GM18907 (cell line): ENCODE results near the gene NBDY.

Experiments
- ATAC-seq: cut with Tn5 transposase; IDR thresholded peaks from one replicate; pipeline ENCODE4 v1.9.1; 2021; ENCODE audit warnings: mild to moderate bottlenecking, moderate library complexity; ENCODE audit not compliant: unreplicated experiment

Gene NBDY

DNA sequence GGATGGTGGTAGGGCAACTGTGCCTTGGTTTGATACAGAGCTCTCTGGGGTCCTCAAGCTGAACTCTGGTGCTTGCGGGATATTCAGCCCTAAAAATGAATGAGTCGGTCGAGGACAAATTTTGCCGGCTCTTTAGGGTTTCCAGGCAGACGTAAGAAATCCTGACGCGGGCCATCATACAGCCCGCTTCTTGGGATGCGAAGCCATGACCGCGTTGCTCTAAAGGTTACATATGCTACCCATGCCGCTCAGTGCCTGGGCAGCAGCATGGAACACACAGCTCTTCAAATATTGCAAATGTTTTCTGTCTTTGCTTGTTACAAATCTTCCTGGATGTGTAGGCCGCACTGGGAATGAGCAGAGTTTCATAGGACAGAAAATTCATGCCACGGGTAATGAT, 55.6 kb downstream of the NBDY start:
- no peak for ATAC-seq

DNA sequence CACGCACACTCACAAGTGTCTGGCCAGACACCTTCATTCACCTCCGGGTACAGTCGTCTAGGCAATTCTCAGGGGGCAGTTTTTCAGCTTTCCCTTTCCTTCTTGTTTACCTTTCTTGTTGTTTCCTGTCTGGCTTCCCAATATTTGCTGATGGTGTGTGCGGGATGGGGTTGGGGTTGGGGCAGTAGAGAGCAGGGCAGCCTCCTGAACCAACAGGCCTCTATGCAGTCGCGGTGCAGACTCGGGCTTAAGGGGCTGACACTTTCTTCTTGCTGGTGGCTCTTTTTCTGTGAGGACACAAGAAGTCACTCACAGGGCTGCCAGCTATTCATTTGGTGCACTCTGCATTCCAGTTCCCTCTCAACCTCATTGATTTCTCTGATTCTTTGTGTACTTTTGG, 56.4 kb downstream of the NBDY start:
- ATAC-seq, result no peak

DNA sequence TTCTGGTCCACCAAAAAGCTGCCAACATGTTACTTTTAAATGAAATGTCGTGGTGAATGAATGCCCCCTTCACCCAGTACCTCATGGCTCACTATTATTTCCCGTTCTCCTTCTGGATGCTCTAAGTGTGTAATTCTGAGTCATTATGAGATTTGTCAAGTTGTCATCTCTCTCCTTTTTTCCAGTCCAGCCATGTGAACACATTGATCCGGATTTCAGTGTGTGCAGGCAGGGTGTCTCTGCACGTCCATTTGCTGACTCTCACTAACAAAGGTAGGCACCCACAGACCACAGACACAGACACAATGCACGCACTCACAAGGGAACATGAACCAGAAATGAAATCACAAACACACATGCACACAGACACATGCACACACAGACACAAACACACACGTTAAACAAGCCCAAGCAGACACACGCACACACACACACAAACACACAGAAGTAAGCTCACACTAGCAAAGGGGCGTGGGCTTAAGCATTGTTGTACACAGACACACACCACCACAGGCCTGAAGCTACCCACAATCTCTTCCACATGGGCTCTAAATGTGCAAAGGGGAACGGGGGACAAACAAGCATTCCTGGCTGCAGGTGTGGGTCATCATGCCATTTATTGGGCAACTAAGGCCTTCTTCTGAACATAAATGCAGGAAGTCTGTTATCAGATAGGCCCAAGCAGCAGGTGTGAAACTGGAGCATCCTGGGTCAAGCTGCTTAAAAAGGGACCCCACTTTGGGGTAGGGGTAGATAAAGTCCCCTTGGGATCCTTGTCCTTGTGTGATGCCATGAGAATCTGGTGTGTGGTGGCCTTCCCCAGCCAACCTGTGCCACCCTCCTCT, 58.1 kb downstream of the NBDY start:
- ATAC-seq, result no peak

DNA sequence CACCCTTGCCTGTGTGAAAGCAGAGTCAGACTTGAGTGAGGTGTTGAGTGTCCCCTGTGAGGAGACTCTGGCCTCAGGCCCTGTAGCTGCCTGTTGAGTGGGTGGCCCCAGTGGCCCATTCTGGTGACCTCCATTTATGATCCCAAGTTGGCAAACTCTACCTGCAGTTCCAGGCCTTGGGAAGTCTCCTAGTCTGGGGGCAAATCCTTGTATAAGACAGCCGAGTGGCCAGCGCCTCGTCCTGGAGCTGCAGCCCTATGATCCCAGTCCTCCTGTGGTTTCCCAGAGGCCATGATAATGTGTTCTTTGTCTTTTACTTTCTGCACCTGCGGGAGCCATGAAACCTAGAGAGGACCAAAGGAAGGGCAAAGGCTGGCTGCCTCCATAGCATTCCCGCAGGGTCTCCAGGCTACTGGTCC, 58.7 kb downstream of the NBDY start:
- ATAC-seq, result no peak

DNA sequence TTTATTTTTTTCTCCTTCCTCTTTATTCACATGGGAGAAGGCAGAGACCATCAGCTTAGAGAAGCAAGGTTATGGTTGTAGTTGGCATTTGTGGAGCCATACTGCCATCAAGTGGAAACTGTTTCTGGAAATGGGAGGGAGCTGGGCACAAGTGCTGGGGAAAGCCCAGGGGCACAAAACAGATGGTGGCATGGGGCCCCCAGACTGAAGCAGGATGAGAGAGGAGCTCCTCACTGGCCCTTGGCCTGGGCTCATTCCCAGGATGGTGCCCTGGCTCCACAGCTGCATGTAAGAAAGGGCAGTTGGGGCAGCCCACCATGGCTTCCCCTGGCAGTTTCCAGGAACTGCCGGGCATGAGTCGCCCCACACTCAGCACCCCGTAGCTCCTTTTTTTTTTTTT, 59.2 kb downstream of the NBDY start:
- ATAC-seq, result peak; percentile 35

DNA sequence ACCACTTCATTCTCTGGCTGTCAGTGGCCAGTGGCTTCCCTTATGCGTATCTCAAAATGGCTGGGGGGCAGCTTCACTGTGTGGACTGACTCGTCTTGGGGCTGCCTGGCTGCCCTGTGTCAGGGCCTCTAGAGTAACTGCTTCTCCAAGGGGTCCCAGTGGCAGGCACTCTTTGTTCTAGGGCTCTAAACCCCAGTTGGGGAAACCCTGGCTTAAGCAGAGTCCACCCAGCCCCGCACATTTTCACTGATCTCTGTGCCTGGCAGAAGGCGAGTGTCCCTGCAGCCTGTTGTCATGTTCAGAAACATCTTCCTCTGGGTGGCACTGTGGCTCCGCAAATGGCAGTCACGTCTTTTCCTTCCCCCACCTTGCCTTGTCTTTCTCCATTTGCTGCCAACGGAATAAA, 59.7 kb downstream of the NBDY start:
- ATAC-seq, result peak; percentile 67

DNA sequence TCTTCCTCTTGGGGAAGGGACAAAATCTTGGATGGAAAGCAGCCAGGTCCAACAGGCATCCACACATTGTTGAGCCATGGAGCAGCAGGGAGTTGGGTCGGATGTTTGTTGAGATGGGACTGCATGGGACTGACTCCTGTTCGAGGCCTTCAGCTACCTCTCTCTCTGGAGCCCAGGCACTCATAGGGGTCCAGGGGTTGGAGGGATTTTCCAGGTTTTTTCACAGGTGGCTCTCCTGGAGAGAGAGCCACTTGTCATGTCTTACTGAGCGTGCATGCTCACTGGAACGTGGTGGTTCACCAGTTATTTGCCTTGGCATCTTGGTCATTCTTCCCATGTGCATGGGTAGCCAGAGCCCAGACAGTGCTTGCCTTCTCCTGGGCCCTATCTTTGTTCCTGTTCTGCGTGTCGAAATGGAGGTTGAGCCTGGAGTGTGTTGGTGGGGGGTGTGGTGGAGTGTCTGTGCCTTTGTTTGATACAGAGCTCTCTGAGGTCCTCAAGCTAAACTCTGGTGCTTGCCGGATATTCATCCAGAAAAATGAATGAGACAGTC, 60.6 kb downstream of the NBDY start:
- no peak for ATAC-seq

DNA sequence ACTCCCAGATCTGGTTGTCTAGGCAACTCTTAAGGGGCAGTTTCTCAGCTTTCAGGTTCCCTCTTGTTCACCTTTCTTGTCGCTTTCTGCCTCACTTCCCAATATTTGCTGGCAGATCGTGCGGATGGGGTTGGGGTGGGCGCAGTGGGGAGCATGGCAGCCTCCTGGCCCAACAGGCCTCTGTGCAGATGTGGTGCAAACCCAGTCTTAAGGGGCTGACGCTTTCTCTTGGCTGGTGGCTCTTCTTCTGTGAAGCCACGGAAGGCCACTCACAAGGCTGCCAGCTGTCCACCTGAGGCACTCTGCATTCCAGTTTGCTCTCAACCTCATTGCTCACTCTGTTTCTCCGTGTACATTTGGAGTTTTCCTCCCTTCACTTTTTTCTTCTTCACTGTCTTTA, 61.7 kb downstream of the NBDY start:
- no peak for ATAC-seq

DNA sequence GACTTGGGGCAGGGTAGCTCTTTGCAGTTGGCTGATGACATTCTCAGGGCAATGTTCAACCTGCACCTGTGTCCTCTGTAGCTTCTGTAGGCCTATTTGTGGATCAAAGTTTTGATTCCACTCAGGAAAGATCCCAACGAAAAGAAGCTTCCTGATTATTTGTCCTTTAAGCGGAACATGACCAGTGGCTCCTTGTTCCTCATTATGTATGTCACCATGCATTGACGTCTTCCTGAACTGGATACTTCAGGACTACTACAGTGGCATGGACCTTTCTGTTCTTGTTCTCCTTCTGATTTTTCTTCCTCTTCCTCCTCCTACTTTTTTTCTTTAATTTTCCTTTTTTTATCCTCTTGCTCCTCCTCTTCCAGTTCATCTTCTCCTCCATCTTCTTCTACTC, 62.4 kb downstream of the NBDY start:
- no peak for ATAC-seq

DNA sequence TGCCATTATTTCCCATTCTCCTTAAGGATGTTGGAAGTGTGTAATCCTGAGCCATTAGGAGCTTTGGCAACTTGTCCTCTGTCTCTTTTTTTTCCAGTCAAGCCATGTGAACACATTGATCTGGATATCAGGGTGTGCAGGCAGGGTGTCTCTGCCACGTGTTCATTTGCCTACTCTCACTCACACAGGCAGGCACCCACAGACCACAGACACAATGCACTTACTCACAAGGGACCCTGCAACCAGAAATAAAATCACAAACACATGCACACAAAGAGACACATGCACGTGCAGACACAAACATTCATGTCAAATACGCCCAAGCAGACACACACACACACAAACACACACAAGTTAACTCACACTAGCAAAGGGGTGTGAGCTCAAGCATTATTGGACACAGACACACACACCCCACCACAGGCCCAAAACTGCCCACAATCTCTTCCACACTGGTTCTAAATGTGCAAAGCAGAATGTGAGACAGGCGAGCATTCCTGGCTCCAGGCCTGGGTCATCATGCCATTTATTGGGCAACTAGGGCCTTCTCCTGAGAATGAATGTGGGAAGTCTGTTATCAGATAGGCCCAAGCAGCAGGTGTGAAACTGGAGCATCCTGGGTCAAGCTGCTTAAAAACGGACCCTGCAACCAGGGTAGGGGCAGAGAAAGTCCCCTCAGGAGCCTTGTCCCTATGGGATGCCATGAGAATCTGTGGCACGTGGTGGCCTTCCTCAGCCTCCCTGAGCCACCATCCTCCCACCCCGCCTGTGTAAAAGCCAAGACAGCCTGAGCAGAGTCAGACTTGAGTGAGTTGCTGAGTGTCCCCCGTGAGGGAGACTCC, 63.4 kb downstream of the NBDY start:
- no peak for ATAC-seq

DNA sequence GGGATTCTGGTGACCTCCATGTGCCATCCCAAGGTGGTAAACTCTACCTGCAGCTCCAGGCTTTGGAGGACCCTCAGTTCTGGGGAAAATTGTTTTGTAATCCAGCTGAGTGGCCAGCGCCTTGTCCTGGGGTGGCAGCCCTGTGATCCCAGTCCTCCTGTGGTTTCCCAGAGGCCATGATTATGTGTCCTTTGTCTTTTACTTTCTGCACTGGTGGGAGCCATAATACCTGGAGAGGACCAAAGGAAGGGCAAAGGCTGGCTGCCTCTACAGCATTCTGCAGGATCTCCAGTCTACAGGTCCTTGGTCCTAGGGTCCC, 64.0 kb downstream of the NBDY start:
- ATAC-seq, result no peak

DNA sequence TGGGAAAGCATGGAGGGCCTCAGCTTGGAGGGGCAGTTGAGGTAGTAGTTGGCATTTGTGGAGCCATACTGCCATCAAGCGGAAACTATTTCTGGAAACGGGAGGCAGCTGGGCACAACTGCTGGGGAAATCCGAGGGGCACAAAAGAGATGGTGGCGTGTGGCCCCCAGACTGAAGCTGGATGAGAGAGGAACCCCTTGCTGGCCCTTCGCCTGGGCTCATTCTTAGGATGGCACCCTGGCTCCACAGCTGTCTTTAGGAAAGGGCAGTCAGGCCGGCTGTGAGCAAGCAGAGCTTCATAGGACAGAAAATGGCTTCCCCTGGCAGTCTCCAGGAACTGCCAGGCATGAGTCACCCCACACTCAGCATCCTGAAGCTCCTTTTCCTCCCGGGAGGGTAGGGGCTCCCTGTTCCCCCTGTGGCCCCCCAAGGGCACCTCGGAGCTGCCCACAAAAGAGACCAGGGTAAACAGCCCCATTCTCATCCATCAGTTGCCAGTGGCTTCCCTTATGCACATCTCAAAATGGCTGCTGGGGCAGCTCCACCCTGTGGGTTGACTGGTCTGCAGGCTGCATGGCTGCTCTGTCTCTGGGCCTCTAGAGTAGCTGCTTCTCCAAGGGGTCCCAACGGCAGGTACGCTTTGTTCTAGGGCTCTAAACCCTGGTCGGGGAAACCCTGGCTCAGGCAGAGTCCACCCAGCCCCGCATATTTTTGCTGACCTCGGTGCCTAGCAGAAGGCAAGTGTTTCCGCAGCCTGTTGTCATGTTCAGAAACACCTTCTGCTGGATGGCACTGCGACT, 64.7 kb downstream of the NBDY start:
- no peak for ATAC-seq

DNA sequence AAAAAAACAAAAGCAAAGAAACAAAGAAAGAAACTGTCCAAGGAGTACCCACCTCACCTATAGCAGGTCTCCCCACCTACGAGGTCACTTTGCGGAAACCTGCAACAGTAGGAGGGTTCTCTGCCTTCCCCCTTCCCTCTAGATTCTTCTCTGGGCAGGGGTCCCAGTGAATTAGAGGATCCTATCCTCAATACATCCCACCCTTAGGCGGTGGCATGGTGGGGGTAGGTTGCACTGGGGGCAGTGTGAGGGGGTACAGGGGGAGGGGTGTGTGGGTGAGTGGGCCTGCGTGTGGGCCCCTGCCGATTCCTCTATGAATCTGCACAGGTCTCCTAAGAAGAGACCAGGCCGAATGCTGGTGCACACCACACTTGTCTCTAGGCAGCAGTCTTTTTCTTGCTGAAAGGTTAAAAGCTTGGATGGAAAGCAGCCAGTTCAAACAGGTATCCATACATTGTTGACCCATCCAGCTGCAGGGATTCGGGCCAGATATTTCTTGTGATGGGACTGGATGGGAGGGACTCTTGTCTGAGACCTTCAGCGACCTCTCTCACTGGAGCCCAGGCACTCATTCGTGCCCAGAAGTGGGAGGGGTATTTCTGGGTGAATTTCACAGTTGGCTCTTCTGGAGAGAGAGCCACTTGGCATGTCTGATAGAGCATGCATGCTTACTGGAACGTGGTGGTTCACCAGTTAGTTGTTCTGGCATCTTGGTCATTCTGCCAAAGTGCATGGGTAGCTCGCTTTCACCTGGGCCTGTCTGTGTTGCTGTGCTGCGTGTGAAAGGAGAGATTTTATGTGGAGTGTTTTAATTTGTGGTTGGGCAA, 65.6 kb downstream of the NBDY start:
- no peak for ATAC-seq

DNA sequence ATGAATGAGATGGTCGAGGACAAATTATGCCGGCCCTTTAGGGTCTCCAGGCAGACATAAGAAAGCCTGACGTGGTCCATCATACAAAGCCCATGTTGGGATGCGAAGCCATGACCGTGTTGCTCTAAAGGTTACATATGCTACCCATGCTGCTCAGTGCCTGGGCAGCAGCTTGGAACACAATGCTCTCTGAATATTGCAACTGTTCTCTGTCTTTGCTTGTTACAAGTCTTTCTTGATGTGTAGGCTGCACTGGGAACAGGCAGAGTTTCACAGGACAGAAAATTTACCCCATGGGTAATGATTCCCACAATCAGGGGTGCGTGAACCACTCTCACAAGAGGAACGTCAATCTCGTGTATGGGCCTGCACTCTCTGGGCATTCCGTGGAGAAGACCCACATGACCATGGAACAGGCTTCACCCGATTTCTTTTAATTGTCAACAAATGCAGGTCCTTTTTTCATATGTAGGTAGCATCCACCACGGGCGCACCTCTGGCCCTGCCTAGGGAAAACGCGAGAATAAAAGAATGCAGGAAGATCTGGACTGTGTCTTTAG, 66.3 kb downstream of the NBDY start:
- ATAC-seq, result no peak

DNA sequence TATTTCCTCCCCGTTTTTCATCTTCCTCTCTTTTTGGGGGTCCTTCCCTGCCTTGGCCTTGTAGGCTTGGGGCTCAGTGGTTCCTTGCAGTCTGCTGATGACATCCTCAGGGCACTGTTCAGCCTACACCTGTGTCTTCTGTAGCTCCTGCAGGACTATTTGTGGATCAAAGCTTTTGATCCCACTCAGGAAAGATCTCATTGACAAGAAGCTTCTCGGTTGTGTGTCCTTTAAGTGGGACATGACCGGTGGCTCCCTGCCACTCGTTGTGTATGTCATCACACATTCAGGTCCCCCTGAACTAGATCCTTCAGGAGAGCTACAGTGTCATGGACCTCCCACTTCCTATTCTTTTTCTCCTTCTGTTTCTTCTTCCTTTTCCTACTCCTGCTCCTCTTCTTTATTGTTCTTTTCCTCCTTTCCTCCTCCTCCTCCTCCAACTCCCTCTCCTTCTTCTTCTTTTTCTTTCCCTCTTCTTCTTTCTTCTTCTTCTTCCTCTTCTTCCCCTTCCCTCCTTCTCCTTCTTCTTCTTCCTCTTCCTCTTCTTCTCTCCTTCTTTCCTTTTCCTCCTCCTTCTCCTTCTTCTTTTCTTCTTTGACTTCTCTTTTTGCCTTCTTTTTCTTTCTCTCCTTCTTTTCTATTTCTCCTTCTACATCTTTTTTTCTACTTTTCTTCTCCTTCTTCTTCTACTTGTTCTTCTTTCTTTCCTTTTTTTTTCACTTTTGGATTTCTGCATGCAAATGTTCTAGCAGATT, 67.8 kb downstream of the NBDY start:
- ATAC-seq, result no peak

DNA sequence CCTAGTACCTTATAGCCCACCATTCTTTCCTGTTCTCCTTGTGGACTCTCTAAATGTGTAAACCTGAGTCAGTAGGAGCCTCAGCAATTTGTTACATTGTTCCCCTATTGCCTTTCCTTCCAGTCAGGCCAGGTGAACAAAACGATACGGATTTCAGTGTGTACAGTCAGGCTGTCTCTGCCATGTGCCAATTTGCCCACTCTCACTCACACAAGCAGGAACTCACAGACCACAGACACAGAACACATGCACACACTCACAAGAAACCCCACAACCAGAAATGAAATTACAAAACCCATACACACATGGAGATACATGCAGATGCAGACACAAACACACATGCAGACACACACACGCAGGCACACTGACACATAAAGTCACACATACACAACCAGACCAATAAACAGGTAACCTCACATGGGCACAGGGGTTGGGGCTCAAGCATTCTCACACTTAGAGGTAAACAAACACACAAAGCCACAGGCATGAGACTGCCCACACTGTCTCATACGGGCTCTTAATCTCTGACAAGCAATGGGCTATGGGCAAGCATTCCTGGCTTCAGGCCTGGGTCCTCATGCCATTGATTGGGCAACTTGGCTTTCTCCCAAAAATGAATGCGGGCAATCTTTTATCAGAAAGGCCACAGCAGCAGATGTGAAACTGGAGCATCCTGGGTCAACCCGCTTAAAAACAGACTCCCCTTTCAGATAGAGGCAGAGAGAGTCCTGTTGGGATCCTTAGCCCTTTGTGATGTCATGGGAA, 68.7 kb downstream of the NBDY start:
- no peak for ATAC-seq

DNA sequence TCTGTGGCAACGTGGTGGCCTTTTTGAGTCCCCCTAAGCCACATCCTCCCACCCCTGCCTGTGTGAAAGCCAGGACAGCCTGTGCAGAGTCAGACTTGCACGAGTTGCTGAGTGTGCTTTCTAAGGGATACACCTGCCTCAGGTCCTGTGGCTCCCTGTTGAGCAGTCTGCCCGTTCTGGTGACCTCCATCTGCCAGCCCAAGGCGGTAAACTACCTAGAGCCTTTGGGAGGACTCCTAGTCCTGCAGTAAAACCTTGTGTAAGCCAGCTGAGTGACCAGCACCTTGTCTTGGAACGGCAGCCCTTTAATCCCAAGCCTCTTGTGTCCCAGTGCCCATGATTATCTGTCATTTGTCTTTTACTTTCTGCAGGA, 69.3 kb downstream of the NBDY start:
- no peak for ATAC-seq

DNA sequence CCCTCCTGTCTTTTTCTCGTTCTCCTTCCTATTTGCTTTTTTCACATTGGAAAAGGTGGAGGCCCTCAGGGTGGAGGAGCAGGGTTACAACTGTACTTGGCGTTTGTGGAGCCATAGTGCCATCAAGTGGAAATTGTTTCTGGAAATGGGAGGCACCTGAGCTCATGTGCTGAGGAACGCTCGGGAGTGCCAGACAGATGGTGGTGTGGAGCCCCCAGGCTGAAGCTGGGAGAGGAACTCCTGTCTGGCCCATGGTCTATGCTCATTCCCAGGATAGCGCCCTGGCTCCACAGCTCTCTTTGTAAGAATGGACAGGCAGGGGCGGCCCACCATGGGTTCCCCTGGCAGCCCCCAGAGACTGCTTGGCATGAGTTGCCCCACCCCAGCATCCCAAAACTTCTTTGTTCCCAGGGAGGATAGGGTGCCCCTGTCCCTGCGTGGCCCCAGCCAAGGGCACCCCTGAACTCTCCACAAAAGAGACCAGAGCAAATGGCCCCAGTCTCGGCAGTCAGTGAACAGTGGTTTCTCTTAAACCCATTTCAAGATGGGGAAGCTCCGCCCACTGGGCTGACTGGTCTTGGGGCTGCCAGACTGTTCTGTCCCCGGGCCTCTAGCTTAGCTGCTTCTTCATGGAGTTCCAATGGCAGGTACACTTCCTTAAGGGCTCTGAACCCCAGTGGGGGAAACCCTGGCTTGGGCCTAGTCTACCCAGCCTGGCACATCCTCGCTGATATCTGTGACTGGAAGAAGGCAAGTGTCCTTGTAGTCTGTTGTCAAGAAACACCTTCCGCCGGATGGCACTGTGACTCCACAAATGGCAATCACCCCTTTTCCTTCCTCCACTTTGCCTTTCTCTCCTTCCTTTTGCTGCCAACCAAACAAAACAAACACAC, 70.1 kb downstream of the NBDY start:
- ATAC-seq, result no peak
